Measurements from ENCODE around the gene GNG10.

GNG10 gene

GRCh38 chr9:111632695-111633388 is 28.6 kb upstream of the GNG10 start:
- CTCF ChIA-PET: interaction anchor here (0.6 kb wide), 1 partner anchor 442 kb away, joined by 3 read pairs; no protein-coding TSS in a partner anchor
- no peaks in the 10 kb centered on the region for H3K27me3 Mint-ChIP-seq
- H3K9me3 Mint-ChIP-seq: no peaks in the 10 kb centered on the region
- H3K36me3 Mint-ChIP-seq: peaks cover 13% of the 10 kb centered on the region
- peak overlapping the region; percentile 96 for H3K4me3 Mint-ChIP-seq
- H3K27ac Mint-ChIP-seq: no peak overlapping the region
- no peak for DNase-seq
- H3K4me1 Mint-ChIP-seq: peaks cover 44% of the 10 kb centered on the region

GRCh38 chr9:111633389-111633736 is 28.0 kb upstream of the GNG10 start:
- no peak overlapping the region for H3K27ac Mint-ChIP-seq
- CTCF ChIA-PET: no interaction called here

GRCh38 chr9:111634860-111635259 is 26.5 kb upstream of the GNG10 start:
- Mint-ChIP-seq H3K9me3 (no peaks in the 10 kb centered on the region), H3K4me3 (no peak overlapping the region), H3K27me3 (no peaks in the 10 kb centered on the region), H3K4me1 (peaks cover 44% of the 10 kb centered on the region), H3K27ac (no peak overlapping the region), H3K36me3 (peaks cover 13% of the 10 kb centered on the region)
- CTCF ChIA-PET: no interaction called here
- DNase-seq: no peak

More at GRCh38 chr9:111633389-111633736, 28.0 kb upstream of the GNG10 start:
- H3K9me3 Mint-ChIP-seq: no peaks in the 10 kb centered on the region
- no peaks in the 10 kb centered on the region for H3K27me3 Mint-ChIP-seq
- DNase-seq: no peak
- H3K4me1 Mint-ChIP-seq: peaks cover 44% of the 10 kb centered on the region
- peak overlapping the region; percentile 96 for H3K4me3 Mint-ChIP-seq
- peaks cover 13% of the 10 kb centered on the region for H3K36me3 Mint-ChIP-seq

GRCh38 chr9:111637421-111637950 is 23.9 kb upstream of the GNG10 start:
- Mint-ChIP-seq H3K27me3 (no peaks in the 10 kb centered on the region), H3K4me3 (no peak overlapping the region), H3K27ac (no peak overlapping the region), H3K9me3 (no peaks in the 10 kb centered on the region), H3K4me1 (peaks cover 25% of the 10 kb centered on the region), H3K36me3 (peaks cover 13% of the 10 kb centered on the region)
- no peak for DNase-seq
- CTCF ChIA-PET: no interaction called here

GRCh38 chr9:111644195-111644772 is 17.1 kb upstream of the GNG10 start:
- Mint-ChIP-seq H3K4me1 (no peaks in the 10 kb centered on the region), H3K27ac (no peak overlapping the region), H3K36me3 (peaks cover 13% of the 10 kb centered on the region), H3K27me3 (no peaks in the 10 kb centered on the region), H3K4me3 (no peak overlapping the region), H3K9me3 (no peaks in the 10 kb centered on the region)
- no peak for DNase-seq
- CTCF ChIA-PET: no interaction called here

- CTCF ChIA-PET: no interaction called here
- no peak for DNase-seq
- no peaks in the 10 kb centered on the region for H3K4me1 Mint-ChIP-seq
- H3K27ac Mint-ChIP-seq: no peak overlapping the region
- H3K9me3 Mint-ChIP-seq: no peaks in the 10 kb centered on the region
- no peaks in the 10 kb centered on the region for H3K27me3 Mint-ChIP-seq
- peaks cover 20% of the 10 kb centered on the region for H3K36me3 Mint-ChIP-seq
- no peak overlapping the region for H3K4me3 Mint-ChIP-seq
Measured at GRCh38 chr9:111645806-111646205, 15.6 kb upstream of the GNG10 start.

GRCh38 chr9:111646417-111646816 is 15.0 kb upstream of the GNG10 start:
- Mint-ChIP-seq H3K27ac (no peak overlapping the region), H3K4me3 (no peak overlapping the region), H3K9me3 (no peaks in the 10 kb centered on the region), H3K4me1 (no peaks in the 10 kb centered on the region), H3K27me3 (no peaks in the 10 kb centered on the region), H3K36me3 (peaks cover 20% of the 10 kb centered on the region)
- no peak for DNase-seq
- CTCF ChIA-PET: no interaction called here

- no peak for DNase-seq
- no peak overlapping the region for H3K27ac Mint-ChIP-seq
- H3K4me3 Mint-ChIP-seq: no peak overlapping the region
- no peaks in the 10 kb centered on the region for H3K4me1 Mint-ChIP-seq
- H3K27me3 Mint-ChIP-seq: no peaks in the 10 kb centered on the region
- peaks cover 20% of the 10 kb centered on the region for H3K36me3 Mint-ChIP-seq
- CTCF ChIA-PET: no interaction called here
- no peaks in the 10 kb centered on the region for H3K9me3 Mint-ChIP-seq
Measured at GRCh38 chr9:111648066-111648465, 13.3 kb upstream of the GNG10 start.

GRCh38 chr9:111649016-111649415 is 12.4 kb upstream of the GNG10 start:
- CTCF ChIA-PET: no interaction called here
- peaks cover 20% of the 10 kb centered on the region for H3K36me3 Mint-ChIP-seq
- DNase-seq: no peak
- no peak overlapping the region for H3K4me3 Mint-ChIP-seq
- no peaks in the 10 kb centered on the region for H3K4me1 Mint-ChIP-seq
- no peaks in the 10 kb centered on the region for H3K27me3 Mint-ChIP-seq
- H3K27ac Mint-ChIP-seq: no peak overlapping the region
- no peaks in the 10 kb centered on the region for H3K9me3 Mint-ChIP-seq

- Mint-ChIP-seq H3K4me3 (no peak overlapping the region), H3K27ac (no peak overlapping the region), H3K36me3 (peaks cover 3% of the 10 kb centered on the region), H3K9me3 (no peaks in the 10 kb centered on the region), H3K4me1 (peaks cover 7% of the 10 kb centered on the region), H3K27me3 (peaks cover 4% of the 10 kb centered on the region)
- DNase-seq: no peak
- CTCF ChIA-PET: interaction anchor here (0.8 kb wide), 1 partner anchor 9 kb away, joined by 3 read pairs; no protein-coding TSS in a partner anchor
Measured at GRCh38 chr9:111657051-111657450, 4.4 kb upstream of the GNG10 start.

- peaks cover 22% of the 10 kb centered on the region for H3K4me1 Mint-ChIP-seq
- no peak for DNase-seq
- no peak overlapping the region for H3K27ac Mint-ChIP-seq
- H3K27me3 Mint-ChIP-seq: peaks cover 4% of the 10 kb centered on the region
- CTCF ChIA-PET: interaction anchor here (0.6 kb wide), 1 partner anchor 70 kb away, joined by 3 read pairs; no protein-coding TSS in a partner anchor
- no peak overlapping the region for H3K4me3 Mint-ChIP-seq
- H3K36me3 Mint-ChIP-seq: peaks cover 7% of the 10 kb centered on the region
- H3K9me3 Mint-ChIP-seq: no peaks in the 10 kb centered on the region
Measured at GRCh38 chr9:111658943-111659342, 2.5 kb upstream of the GNG10 start.

- Mint-ChIP-seq H3K27me3 (peaks cover 4% of the 10 kb centered on the region), H3K4me1 (peaks cover 27% of the 10 kb centered on the region), H3K4me3 (no peak overlapping the region), H3K27ac (no peak overlapping the region), H3K36me3 (peaks cover 9% of the 10 kb centered on the region), H3K9me3 (no peaks in the 10 kb centered on the region)
- CTCF ChIA-PET: interaction anchor here (0.6 kb wide), 1 partner anchor 70 kb away, joined by 3 read pairs; no protein-coding TSS in a partner anchor
- no peak for DNase-seq
Measured at GRCh38 chr9:111659691-111660090, 1.7 kb upstream of the GNG10 start.

- no peaks in the 10 kb centered on the region for H3K9me3 Mint-ChIP-seq
- H3K27me3 Mint-ChIP-seq: peaks cover 4% of the 10 kb centered on the region
- CTCF ChIA-PET: interaction anchor here (0.9 kb wide), 1 partner anchor 31 kb away, joined by 3 read pairs; the partner anchor contains the start of gene DNAJC25
- peak overlapping the region; percentile 94 for H3K4me3 Mint-ChIP-seq
- peaks cover 21% of the 10 kb centered on the region for H3K36me3 Mint-ChIP-seq
- peak; percentile 55 for DNase-seq
- H3K4me1 Mint-ChIP-seq: peaks cover 31% of the 10 kb centered on the region
- H3K27ac Mint-ChIP-seq: peak overlapping the region; percentile 94
Measured at GRCh38 chr9:111661802-111662521, 557 bp downstream of the GNG10 start.

- Mint-ChIP-seq H3K27me3 (peaks cover 4% of the 10 kb centered on the region), H3K36me3 (peaks cover 28% of the 10 kb centered on the region), H3K4me3 (peak overlapping the region; percentile 94), H3K9me3 (no peaks in the 10 kb centered on the region), H3K4me1 (peaks cover 33% of the 10 kb centered on the region), H3K27ac (peak overlapping the region; percentile 94)
- CTCF ChIA-PET: no interaction called here
- peak; percentile 55 for DNase-seq
Measured at GRCh38 chr9:111662576-111663300, 1.3 kb downstream of the GNG10 start.

Measured in activated naive CD4-positive, alpha-beta T cell treated with anti-CD3 and anti-CD28 coated beads, Interleukin-2, amount 10 ng/mL, durations not matched to agents 7 days and 5 days (primary cell).